GM21619 (cell line): ENCODE results near the gene HOXB2.
"Not testable (repeated sequence)": the region's sequence is repeated elsewhere in the genome, so short reads cannot be mapped to it uniquely, and the experiment has no call there.

Experiments used
- ATAC-seq: cut with Tn5 transposase; IDR thresholded peaks from one replicate; pipeline ENCODE4 v1.9.1; 2021; ENCODE audit not compliant: unreplicated experiment

Gene HOXB2

DNA sequence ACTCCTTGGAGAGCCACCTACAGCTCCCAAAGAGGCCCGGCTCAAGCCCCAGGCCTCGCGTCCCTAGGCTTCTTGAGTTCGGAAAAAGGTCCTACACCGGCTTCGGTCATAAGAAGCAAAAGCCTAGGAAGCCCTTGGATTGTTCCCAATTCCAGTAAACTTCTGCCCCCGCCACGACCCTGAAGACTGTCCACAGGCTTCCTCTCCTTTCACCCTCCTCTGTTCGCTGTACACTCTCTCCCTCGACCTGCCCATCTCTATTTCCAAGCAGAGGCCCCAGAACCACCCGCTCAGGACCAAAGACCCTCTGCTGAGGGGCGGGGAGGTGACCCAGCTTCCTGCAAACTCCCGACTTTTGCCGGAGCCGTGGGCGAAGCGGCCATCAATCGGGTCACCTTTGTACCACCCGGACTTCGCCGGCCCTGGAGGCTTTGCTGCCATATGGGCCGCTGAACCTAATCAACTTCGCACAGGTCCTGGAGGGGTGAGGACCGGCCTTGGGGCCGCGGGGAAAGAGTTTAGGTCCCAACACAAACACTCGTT lies 2.7 kb downstream of the HOXB2 start:
- no peak for ATAC-seq

DNA sequence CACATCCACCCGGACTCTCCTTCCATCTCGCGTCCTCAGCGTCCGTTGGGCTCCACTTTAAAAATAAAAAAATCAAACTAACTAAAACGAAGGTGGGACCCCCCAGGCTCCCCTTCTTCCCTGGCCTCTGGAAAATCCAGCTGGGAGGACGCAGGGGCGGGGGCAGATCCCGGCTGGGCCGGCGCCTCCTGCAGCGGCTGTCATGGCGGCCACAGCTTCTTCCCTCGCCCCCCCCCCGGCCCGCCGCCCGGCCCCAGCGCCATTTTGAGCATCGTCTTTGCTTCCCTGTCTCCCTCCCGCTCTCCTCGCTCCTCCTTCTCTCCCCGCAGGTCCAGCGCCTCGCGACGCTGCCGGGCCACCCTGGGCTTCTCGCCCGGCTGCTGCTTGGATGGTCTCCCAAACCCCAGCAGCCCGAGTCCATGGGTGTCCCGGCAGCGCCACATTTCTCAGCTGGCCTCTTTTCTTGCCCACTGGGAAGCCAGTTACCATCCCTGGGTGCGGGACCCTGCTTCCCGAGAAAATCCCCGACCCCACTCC lies 3.3 kb downstream of the HOXB2 start:
- ATAC-seq, result no peak

DNA sequence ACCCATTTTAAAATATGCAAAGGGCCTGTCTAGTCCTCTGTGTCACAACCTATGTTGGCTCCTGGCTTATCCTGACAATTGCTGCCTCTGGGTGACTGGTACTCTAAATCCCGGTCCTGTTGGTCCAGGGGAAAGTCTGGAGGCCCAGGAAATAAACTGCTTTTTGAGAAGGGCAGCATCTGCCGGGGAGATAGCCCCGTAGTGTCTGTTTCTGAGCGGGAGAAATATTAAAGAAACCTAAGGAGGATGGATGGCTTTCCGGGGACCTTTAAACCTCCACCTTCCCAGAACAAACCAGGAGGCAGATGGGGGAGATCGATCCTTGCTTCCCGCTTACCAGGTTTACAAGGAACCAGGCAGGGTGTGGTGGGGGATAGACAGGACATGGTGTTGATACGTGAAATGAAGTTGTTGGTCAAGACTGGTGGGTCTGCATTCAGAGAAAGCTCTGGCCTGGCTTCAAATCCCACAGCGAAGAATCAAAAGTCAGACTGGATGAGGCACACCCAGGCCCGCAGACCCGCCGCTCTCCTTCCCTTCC lies 3.8 kb downstream of the HOXB2 start:
- ATAC-seq, result no peak

DNA sequence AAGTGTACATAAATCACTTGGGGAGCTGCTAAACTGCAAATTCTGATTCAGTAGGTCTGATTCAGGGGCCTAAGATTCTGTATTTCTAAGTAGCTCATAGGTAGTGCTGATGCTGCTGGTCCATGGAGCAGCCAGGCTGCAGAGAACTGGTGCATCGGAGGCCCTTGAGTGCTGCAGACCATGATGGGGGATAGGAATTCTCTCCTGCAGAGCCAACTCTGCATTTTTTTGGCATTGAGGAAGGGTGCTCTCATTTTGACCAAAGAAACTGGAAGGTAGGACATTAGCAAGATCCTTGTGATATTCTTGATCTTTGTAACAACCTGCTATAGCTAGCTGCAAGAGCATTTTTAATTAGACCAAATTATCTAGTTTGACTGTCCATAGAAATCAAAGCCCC lies 4.7 kb downstream of the HOXB2 start:
- no peak for ATAC-seq

DNA sequence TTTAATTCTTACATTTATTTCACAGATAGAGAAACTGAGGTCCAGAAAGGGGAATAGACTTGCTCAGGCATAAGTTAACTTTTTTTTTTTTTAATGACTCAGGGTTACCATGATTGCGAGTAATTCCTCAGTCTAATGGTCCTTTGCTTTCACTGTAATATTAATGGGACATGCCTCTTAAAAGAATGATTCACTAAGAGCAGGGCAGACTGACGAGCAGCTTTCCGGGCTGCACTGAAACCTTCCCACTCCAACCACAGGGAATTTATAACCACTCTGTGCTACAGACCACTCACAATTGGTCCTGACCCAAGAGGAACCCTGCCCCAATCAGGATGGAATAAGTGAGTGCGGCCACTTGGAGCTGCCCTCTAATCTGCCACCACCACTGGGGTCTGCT lies 5.7 kb downstream of the HOXB2 start:
- ATAC-seq, result no peak

DNA sequence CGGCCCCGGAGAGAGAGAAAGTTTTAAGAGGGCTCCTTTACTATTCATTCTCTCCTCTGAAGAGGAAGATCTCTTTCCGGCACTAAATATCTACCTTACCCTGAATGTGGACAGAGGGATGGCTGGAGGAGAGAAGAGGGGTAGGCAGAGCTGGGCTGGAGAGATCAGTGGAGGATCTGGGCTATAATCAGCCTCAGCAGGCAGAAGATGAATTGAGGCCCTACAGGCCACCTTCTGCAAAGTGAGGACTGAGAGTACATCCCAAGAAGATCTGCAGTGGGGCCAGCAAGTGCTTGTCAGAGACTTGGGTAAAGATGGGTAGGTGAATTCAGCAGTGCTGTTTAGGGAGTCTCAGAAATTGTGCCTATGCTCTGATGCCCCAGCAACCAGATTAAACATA lies 7.6 kb downstream of the HOXB2 start:
- no peak for ATAC-seq

DNA sequence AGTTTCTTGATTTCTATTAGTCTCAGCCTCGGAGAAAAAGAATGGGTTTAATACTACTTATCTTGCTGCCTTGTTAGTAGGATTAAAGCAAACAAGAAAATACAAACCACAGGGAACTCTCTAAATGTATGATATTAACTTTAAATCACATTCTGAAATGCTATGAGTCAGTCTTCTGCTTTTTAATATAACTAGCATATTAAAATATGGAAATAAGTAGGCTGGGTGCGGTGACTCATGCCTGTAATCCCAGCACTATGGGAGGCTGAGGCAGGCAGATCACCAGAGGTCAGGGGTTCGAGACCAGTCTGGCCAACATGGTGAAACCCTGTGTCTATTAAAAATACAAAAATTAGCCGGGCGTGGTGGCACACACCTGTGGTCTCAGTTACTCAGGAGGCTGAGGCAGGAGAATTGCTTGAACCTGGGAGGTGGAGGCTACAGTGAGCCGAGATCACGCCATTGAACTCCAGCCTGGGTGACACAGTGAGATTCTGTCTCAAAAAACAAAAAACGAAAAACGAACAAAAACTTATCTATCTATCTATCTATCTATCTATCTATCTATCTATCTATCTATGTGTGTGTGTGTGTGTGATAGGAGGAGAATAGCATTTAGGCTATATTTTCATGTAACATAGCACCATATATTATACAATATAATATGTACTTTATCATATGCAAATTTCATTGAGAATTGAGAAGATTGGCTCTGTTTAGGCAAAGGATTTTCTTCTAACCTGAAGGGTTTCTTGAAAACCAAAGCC lies 8.9 kb downstream of the HOXB2 start:
- not testable (repeated sequence) for ATAC-seq

DNA sequence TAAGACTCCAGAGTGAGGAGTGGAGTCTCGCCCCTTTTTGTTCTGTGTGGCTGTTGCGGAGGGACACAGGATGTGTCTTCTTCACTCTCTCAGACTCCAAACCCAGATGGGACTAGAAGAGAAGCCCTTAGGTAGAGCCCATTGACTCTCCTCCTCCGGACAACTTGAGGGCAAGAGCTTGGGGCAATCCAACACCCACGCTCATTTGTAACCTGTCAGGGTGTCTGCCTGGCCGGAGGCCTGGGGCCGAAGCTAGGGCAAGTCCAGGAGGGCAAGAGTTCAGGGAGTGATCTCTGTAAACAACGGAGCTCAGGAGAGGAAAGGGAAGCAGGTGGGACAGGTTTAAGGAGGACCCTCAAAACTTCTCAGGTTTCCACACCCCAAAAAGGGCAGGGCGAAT lies 12.6 kb downstream of the HOXB2 start:
- no peak for ATAC-seq

DNA sequence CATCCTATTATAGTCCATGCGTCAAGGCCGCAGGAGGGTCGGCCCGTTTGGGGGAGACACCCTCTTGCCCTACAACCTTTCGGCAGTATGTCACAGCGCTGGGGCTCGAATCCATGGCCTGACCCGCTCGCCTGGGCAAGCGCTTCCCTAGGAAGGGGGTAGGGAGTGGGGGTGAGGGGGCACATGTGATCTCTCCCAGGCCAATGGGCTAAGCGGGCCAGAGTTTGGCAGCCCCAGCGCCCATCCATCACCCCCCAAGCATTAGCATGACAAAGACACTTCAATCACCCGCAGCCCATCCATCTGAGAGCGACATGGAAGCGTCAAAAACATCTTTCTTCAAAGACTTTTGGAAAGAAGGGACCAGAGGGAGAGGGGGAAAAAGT lies 14.0 kb downstream of the HOXB2 start, which contains the start of gene HOXB1:
TSS of gene HOXB1 (minus strand) at position 125 of the 386 bp plus-strand sequence. CDS start at position 18, 107 bp downstream.
- no peak for ATAC-seq

DNA sequence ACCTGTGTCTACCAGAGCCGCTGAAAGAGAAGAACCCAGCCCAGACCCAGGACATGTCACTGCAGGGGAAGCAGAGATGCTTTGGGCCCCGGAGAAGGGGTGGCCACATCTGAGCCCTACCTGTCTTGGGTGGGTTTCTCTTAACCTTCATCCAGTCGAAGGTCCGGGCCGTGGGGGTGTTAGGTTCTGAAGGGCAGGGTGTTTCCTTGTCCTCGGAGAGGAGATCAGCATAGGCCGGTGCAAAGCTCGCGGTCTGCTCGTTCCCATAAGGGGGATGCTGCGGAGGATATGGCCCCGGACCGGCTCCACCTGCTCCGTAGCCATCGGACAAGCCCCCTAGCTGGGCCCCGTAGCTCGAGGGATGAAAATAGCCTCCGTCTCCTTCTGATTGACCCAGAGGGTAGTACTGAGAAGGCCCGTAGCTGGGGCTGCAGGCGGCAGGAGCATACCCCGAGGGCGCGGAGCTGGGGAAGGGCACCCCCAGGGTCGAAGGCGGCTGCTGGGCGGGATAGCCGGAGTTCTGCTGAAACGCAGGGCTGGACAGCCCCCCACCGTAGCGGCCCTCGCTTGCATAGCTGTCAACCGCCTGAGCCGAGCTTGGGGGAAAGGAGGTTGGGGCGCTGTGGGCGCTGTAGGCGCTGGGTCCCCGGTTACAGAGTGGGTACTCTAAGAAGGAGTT lies 14.6 kb downstream of the HOXB2 start:
- ATAC-seq, result no peak

DNA sequence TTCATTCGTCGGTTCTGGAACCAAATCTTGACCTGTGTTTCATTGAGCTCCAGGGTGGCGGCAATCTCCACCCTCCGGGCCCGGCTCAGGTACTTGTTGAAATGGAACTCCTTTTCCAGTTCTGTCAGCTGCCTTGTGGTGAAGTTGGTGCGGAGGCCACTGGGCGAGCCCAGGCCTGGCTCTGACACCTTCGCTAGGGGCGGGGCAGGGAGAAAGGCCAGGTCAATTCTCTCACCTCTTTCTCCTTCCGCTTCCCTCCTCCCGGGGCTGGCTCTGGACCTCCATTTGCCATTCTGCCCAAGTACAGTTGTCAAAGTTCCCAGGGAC lies 15.3 kb downstream of the HOXB2 start:
- no peak for ATAC-seq

DNA sequence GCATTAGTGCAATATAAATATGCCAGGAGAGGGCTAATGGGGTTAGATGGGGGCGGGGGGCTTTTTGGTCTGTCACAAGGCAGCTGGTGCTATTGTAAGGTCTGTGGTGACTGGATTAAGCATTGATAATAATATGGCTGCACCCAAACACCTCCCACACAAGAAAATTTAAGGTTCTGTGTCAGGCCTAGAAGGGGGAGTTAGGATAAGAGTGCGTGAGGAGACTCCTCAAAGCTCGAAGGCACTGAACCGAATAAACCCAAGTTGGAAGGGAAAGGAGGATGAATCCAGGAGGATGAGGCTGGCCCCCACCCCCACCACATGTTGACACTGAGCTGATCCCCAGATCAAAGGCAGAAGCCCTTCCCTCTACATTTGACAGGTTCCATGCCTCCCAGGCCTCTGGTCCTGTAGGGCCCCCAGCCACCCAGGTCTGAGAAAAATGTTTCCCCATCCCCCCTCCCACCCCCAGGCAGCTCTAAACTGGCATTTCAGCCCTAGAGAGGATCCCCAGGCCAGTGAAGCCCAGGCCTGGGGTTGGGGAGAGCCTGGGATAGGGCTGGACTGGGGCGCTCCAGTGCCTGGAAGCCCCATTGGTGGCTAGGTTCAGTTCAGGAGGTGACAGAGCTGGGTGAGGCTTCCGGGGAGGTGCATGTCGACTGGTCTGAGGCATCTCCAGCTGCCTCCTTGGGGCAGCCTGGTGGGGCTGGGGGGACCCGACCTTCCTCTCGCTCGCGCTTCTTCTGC lies 15.8 kb downstream of the HOXB2 start:
- ATAC-seq, result no peak

DNA sequence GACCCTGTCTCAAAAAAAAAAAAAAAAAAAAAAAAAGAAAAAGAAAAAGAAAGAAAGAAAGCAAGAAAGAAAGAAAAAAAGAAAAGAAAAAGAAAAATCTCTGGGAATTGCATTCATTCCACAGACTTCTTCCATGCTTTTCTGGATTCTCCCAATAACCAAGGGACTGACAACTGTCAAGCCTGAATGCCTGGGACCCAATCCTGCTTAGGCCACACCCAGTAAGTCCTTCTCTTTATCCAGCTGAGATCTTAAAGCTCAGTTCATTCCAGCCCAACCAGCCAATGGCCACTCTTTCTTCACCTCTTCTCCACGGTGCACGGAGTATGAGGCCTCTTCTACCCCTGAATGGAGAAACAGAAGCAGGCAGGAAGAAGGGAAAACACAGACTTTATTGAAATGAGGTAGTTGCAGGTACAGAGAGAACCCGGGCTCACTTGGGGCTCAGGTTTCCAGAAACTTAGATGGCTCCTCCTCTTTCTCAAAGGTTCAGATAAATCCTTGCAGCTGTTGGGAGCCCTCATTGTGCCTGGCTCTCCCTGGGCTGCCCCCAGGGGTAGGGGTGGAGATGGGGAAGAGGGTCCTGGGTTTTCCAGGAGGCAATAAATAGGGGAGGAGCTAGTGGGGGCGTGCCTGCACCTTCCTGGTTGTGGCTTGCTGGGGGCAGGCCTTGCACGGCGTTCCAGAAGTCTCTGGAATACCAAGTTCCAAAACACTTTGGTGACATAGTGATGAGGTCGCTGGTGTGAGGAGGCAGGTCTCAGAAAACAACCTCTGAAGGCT lies 16.6 kb downstream of the HOXB2 start:
- ATAC-seq, result no peak

DNA sequence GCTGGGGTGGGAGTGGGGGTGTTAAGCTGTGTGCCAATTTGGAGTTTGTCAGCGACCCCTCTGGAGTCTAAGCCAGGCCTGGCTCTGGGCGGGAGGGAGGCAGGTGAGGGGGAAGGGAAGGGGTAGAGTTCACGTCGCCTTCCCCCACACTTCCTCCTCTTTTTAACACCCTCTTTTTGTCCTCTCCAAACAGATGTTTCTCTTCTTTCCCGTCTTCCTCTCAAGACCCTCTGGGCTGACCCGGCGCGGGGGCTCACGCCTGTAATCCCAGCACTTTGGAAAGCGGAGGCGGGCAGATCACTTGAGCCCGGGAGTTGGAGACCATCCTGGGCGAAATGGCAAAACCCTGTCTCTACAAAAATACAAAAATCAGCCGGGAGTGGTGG lies 17.4 kb downstream of the HOXB2 start:
- ATAC-seq, result no peak

DNA sequence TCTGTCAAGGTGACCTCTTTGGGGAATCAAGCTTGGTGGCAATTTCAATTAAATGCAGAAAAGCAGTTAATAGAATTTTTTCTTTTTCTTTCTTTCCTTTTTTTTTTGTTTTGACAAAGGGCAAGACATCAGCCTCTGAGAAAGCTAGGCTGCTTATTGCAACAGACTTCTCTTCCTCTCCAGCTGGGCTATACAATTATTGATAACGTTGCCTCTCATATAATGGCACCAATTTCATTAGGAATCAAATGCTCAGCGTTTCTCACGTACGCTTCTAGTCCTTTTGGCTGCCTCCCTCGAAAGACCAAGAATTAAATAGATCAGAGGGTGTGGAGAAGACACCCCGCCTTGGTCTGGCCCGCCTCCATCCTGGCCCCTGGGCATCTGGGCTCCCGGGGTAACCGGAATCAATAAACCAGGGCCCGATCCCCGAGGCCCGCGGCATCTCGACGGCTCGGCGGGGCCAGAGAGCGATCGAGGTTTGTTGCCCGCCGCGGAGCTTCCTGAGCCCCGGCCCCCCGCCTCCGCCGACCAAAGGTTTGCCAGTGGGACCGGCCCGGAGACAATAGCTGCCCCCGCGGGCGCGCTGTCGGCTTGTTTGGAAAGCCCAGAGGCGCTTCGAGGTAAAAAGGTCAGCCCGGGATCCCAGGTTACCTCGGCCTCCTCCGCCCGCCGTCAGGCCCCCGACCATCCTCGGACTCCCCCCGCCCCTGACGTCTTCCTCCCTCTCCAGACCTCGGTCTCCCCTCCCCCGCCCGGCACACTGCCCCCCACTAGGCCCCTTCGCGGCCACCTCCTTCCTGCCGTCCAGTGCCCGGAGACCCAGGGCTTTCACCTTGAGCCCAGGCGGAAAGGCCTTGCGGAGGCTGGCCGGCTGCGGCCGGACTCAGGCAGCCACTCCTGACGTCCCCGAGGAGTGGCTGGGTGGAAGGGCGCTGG lies 18.0 kb downstream of the HOXB2 start:
- no peak for ATAC-seq

DNA sequence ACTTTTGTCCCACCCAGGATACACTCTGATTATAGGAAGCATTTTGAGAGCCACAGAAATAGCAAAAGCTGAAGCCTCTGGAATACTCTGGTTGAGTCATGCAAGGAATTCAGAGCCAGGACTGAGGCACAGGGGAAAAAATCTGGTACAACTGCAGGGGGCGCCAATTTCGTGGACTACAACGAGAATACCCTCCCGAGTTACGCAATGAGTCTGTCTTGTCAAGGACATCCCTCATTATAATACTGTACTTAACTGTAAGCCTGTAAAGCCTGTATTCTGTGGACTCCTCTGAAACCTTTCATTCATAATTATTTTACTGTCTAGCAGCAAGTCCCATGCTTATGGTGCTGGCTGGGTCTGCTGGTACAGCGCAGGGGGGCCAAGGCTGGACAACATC lies 21.9 kb downstream of the HOXB2 start:
- no peak for ATAC-seq

DNA sequence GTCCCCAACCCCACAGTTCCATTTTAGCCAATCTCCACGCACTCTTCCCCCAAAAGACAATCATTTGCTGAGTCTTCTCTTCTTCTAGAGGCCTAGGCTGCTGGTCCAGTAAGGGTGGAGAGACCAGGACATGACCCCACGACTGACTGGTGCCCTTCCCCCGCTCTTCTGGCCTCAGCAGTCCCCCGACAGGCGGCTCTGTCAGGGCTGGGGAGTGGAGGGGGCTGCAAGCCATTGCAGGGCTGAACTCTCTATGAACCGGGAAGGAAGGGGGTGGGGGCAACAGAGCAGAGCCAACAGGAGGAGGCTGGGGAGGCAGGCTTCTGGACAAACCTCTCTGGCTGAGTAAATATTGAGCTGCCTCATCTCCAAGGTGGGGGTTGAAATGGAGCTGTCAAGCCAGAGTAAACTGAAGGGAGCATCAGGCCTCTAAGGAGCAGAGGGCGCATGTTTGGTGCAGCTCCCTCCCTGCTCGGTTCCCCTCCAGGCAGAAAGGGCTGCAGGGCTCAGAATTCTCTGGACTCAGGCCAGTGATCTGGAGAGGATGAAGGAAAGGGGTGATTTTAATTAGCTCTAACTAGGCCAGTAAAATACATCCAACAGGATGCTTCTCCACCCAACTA lies 22.8 kb downstream of the HOXB2 start:
- ATAC-seq, result no peak

DNA sequence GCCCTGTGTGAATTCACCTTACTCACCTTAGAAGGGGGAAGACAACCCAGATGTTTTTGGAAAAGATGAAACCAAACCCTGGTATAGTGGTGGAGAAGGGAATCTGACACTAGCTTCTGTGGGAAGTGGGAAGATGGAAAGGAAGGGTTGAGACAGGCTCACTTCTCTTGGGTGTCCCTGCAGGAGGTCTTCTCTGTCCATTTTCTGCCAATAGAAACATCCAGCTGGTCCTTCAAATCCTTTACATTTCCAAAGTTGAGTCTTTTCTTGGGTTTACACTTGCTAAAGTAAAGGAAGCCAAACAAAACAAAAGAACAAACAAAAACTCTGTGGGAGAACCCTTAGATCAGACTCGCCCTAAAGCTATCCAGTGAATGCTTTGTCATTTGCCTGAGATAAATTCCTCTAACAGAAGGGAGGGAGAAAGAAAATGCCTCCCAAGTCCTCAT lies 24.3 kb downstream of the HOXB2 start:
- no peak for ATAC-seq

DNA sequence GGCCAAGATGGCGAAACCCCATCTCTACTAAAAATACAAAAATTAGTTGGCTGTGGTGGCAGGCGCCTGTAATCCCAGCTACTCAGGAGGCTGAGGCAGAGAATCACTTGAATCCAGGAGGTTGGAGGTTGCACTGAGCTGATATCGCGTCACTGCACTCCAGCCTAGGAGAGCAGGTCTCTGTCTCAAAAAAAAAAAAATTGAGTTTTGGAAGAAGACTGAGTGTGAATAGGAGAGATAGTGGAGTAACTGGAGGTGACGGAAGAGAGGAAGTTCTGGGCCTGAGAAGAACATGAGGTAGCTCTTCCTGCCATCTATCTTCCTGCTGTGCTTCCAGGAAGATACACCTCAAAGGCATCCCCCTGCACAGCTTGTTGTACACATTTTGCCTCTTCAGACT lies 25.5 kb downstream of the HOXB2 start:
- no peak for ATAC-seq
